Embryonic facial prominence (tissue), 1 donor: ENCODE measurements around the gene ANKRD34B.

ENCODE experiments used
- DNase-seq: peaks from one replicate; pipeline ENCODE4 v3.0.0-alpha.2; 2016; ENCODE audit errors: extremely low spot score

The ANKRD34B gene

DNA sequence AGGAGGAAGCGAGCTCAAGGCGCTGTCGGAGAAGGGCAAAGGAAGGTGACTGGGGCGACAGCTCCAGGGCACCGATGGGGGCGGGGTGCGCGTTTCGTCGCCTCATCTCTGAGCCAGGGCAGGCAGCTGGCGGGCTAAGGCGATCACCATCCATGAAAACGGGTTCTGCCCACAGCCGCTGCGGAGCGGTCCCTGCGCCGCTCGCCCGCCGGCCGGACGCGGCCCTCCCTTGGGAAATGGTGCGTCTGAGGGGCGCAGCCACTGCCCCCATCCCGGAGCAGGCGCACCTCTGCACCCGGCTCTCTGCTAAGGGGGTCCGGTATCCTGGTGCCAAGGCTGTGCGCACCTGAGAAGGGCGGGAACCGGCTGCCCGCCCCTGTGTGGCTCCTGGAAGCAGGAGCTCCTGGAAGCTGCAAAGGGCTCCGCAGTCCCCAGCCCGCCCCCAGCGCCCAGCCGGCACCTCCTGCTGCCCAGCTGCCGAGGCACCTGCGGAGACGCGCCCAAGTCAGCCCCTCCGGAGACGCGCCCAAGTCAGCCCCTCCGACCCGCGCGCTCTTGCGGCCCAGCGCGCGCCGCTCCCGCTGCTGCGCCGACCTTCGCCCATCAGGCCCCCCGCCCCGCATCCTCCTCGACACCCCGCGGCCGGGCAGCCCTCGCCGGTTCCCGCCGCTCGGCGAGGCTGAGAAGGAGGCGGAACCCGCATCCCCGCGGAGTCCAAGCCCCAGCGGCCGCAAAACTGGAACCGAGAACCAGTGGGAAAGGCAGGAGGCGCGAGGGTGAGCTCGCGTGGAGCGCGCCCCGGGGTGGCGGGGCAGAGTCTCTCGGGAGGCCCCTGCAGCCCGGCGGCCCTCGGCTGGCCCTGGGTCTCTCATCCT, 757 bp downstream of the ANKRD34B start:
- DNase-seq, result no peak

GRCh38 chr5:80568251-80568650, 1.8 kb downstream of the ANKRD34B start:
- DNase-seq, result no peak

DNA sequence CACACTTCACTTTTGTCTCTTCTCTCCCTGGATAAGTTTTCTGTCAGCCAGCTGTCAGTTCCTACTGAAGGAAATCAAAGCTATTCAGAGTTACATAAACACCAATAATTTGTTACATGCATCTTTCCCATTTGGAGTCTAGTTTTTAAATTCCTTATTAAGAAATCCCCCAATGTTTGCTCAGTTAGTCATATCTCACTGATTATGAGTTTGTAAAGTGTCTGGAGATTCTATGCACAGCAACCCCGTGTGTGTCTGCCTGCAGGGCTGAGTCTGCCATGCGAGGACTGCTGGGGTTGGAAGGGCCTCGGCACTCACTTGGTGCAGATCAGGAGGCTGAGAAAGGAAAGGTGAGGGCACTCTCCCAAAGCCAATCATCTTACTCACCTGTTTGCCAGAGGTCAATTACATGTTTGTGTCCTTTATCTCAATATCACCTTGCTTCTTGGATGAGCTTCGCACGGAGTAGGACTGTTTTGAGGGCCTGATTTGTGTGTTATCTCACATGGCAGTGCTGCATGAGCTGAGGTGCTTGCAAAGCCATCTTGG, 3.3 kb downstream of the ANKRD34B start:
- DNase-seq, result no peak

DNA sequence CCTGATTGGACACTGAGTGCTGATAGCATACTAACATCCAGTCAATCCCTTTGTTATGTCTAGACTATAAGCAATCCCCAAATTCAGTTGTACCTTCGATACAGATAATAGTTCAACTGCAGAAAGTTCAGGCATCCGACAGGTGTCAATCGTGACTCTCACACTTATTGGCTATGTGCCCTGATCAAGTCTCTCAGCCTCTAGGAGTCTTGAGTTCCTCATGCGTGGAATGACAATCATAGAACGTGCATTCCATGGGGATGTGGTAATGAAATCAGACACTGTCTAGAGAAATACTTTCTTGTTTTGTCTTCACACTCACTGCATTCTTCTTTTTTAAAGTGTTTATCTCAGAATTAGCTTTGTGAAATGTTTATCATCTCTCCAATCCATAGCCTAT, 4.8 kb downstream of the ANKRD34B start:
- no peak for DNase-seq

DNA sequence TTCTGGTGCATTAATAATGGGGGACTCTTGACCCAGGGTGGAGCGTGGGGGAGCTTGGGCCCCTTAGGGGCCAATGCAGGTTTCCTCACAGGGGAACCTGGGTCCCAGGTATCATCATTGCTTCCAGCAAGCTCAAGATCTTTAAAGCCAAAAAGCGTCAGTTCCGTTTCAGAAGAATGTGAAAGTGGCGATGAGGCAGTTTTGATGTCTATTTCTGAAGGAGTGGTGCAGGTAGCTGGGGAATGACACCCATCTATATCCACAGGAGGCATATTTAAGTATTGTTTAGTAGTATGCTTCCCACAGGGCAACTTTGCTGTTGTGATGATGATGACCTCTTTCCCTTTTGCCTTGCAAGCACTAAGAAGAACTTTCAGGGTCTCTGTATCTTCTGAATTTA, 10.8 kb downstream of the ANKRD34B start:
- DNase-seq, result no peak

DNA sequence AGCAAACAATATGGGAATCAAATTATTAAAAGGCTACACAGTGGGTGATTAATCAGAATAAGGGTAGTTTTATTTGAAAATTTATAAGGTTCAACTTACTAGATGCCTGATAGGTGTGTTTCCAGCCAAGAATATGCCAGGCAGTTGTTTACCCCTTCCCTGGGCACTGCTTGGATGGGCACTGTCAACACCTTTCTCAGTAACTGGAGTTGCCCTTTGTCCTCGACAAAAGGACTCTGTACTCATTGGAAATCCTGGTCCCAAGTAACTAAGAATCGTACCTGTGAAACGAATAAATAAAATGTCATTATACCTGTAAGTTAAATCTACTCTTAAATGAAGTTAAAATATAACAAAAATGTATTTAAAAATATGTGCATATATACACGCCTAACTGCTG, 15.0 kb downstream of the ANKRD34B start:
- DNase-seq, result no peak

DNA sequence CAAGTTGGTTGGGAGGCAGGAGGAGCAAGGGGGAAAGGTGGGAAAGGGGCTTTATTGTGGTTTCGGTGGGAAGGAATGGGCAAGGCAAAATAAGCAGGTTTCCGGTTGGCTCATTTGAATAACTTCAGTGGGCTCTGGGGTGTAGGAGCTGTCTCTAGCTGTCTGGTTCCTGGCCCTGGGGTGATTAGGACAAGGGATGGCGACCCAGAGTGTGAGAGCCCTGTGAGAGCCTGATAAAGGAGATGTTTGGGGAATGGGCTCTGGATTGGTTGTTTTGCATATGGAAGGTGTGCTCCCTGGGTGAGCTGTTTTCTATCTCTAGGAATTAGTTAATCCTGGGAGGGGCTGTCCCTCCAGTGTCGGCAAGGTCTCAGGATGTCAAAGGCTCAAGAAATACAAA, 15.4 kb downstream of the ANKRD34B start:
- no peak for DNase-seq

DNA sequence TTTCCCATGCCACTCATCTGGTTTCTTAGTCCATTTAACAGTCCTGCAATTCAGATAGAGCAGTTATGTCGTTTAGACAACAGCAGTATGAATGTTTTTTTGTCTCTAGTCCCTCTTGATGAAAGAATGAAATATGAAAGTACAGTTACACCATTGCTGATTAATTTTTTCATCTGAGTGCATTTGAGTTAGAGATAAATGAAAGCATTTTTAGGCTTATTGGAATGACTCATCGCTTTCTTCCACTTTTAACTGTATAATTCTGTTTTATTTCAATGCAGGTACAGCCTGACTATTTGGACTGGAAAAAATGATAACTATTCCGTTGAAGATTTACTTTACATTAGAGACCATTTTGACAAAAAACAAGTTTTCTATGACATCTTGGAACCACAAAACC, 28.7 kb downstream of the ANKRD34B start:
- DNase-seq, result no peak

- DNase-seq, result no peak
Measured at GRCh38 chr5:80540691-80541090, 29.4 kb downstream of the ANKRD34B start.

DNA sequence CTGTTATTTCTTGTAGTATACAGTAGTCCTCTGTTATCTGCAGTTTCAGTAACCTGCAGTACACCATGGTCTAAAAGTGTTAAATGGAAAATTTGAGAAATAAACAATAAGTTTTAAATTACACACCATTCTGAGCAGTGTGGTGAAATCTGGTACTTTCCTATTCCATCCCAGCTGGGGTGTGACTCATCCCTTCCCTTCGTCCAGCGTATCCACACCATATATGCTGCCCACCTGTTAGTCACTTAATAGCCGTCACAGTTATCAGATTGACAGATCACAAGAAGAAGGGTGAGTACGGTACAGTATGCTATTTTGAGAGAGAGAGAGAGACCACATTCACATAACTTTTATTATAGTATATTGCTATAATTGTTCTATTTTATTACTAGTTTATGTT, 53.3 kb downstream of the ANKRD34B start:
- DNase-seq, result no peak

- no peak for DNase-seq
Measured at GRCh38 chr5:80509362-80509761, 60.7 kb downstream of the ANKRD34B start.

DNA sequence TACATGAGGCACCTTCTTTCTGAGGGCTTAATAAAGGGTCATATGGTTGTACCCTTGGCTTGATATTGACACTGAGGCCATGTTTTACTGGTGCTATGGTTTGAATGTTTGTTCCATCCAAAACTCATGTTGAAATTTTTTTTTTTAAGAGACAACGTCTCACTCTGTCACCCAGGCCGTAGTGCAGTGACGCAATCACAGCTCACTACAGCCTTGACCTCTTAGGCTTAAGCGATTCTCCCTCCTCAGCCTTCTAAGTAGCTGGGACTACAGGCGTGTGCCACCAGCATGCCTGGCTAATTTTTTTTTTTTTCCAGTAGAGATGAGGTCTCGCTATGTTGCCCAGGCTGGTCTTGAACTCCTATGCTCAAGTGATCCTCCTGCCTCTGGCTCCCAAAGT, 61.2 kb downstream of the ANKRD34B start:
- DNase-seq, result no peak

DNA sequence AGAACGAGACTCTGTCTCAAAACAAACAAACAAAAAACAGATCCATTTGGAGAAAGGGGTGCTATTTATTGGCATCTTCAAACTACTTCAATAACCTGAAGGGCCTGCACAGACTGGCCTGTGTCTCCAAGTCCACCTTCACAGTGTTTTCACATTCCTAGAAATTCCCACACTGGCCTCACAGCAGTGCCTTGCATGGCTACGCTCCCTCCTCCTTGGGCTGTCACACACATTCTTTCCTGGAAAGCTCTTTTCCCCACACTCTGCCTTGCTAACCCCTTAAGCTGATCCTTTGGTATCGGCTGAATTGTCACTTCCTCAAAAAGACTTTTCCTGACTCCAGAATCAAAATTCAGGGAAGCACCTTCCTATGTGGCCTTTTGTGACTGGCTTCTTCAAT, 62.4 kb downstream of the ANKRD34B start:
- no peak for DNase-seq
